SKM-1 treated with dmso at 0.1 percent for 144 hours (cell line): ENCODE results near the gene LSR.
"Not testable (repeated sequence)": the region's sequence is repeated elsewhere in the genome, so short reads cannot be mapped to it uniquely, and the experiment has no call there.

Experiments used
- DNase-seq: peaks from one replicate; lab custom pipeline; 2025; ENCODE audit not compliant: unreplicated experiment; lab: John Stamatoyannopoulos, UW

LSR gene

DNA sequence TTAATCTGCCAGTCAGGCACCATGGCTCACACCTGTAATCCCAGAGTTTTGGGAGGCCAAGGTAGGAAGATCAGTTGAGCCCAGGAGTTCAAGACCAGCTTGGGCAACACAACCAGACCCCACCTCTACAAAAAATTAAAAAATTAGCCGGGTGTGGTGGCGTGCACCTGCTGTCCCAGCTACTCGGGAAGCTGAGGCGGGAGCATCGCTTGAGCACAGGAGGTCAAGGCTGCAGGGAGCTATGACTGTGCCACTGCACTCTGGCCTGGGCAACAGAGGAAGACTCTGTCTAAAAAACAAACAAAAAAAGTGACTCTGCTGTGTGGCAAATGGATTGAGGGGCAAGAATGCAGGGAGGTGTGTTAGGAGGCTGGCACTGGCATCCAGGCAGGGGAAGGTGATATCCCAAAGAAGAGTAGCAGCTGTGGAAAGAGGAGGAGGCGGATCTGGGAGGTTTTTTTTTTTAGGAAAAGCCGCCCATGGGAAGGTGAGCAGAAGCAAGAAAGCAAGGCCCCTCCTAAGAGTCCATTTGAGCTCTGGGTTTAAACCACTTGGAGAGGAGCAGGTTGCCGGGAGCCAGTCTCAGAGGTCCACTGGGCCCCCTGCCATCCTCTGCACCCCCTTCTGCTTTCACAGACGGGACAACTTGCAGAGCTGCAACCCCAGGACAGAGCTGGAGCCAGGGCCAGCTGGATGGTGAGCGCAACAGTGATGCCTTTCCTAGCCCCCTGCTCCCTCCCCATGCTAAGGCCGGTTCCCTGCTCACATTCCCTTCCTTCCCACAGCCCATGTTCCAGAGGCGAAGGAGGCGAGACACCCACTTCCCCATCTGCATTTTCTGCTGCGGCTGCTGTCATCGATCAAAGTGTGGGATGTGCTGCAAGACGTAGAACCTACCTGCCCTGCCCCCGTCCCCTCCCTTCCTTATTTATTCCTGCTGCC, 35.6 kb downstream of the LSR start:
- DNase-seq: no peak

DNA sequence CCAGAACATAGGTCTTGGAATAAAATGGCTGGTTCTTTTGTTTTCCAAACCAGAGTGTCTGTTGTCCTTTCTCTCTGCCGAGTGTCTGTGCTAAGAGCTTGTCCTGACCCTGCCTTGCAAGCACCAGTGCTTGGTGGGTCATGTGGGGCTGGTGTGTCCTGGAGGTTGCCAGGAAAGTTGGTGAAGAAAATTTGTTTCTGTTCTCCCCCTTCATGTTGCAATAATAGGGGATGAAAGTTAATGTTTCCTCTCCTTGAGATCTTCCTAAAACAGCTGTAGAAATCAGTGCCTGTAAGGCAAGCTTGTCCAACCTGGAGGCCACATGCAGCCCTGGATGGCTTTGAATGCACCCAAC, 36.3 kb downstream of the LSR start:
- DNase-seq: no peak

DNA sequence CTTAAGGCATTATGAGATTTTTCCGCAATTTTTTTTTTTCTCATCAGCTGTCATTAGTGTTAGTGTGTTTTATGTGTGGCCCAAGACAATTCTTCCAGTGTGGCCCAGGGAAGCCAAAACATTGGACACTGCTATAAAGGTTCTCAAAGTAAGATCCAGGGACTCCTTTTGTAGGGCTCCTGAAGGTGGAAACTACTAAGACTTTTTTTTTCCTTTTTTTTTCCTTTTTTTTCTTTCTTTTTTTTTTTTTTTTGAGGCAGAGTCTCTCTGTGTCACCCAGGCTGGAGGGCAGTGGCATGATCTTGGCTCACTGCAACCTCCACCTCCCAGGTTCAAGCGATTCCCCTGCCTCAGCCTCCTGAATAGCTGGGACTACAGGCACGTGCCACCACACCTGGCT, 36.7 kb downstream of the LSR start:
- DNase-seq: not testable (repeated sequence)

DNA sequence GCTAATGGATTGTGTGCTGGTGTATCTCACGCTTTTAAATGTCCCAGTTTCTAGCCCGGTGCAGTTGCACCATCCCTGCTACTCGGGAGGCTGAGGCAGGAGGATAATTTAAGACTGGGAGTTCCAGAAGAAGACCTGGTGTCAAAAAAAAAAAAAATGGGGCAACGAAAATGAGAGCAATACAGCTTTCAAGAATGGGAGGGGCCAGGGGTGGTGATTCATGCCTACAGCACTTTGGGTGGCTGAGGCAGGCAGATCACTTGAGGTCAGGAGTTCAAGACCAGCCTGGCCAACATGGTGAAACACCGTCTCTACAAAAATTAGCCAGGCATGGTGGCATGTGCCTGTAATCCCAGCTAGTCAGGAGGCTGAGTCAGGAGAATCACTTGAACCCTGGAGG, 37.3 kb downstream of the LSR start:
- not testable (repeated sequence) for DNase-seq

DNA sequence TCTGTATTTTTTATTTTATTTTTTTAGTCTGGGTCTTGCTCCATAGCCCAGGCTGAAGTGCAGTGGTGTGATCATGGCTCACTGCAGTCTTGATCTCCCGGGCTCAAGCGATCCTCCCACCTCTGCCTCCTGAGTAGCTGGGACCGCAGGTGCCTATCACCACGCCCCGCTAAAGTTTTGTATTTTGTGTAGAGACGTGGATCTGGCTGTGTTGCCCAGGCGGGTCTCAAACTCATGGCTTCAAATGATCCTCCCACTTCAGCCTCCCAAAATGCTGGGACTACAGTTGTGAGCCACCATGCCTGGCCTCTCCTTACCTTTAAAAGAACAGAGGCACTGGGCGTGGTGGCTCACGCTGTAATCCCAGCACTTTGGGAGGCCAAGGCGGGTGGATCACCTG, 38.9 kb downstream of the LSR start:
- DNase-seq: no peak

DNA sequence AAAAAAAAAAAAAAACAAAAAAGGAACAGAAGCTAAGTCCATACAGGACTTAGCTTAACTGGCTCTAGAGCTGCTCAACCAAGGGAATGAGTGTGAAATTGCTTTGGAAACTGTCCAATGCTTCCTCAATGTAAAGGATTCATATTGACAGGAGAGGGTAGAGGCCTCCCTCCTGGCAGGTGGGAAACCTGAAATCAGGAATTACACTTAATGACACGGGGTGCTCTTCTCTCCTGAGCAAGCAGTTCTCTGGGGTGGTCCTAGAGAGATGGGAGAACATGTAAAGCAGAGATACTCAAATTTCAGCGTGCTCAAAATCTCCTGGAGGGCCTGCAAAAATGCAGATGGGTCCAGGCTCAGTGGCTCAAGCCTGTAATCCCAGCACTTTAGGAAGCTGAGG, 39.5 kb downstream of the LSR start:
- DNase-seq: no peak

DNA sequence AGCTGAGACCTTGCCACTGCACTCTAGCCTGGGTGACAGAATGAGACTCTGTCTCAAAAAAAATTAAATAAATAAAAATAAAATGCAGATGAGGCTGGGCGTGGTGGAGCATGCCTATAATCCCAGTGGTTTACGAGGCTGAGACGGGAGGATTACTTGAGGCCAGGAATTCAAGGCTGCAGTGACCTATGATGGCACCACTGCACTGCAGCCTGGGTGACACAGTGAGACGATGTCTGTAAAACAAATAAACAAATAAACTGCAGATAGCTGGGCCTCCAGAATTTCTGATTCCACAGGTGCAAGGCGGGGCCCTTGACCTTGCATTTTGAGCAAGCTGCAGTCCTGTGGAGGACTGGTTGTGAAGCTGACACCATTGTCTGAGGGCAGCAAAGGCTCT, 40.1 kb downstream of the LSR start:
- DNase-seq: no peak

DNA sequence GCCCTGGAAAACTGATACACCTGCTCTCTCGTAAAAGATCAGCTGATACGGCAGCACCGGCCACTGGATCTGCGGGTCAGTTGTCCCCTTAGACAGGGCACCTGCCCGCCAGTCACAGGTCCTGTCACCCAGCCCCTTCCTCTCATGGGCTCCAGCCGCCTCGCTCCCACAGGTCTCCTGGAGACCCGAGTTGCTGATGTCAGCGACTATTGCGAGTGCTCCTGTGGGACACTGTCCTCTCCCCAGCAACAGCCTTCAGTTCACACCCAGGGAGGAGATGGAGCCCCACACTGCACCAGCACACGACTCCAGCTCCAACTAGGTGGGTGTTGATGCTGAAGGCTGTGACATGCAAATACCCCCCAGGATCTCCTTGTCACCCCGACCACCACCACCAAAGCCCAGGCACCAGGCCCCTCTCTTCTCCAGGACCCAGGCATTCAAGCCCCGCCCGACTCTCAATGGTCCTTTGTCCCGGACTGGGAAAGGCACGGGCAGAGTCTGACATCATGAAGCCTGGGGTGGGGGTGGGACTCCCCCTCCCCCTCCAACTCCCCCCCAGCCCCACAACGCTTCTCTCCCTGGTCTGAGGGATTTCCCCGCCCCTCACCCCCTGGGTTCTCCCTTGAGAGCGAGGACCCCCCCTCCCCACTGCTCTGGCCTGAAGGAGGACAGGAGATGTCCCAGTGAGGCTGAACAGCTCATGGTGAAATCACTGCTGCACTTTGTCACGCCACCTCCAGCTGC, 41.8 kb downstream of the LSR start:
- no peak for DNase-seq

DNA sequence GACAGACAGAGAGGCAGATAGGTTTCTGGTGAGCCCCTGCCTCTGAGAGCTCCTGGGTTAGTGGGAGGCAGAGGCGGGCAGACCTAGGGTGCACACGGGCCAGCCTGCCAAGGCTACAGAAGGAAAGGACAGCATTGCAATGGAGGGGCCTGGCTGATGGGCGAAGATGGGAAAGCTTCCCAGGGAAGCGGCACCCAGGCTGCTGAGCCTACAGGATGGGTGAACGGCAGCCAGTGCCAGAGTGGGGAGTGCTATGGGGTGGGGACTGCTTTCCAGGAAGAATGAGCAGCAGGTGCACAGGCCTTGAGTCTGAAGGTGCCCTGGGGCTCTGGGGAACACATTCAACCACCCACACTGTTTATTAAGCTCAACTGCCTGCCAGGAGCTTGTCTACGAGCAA, 42.5 kb downstream of the LSR start:
- no peak for DNase-seq

DNA sequence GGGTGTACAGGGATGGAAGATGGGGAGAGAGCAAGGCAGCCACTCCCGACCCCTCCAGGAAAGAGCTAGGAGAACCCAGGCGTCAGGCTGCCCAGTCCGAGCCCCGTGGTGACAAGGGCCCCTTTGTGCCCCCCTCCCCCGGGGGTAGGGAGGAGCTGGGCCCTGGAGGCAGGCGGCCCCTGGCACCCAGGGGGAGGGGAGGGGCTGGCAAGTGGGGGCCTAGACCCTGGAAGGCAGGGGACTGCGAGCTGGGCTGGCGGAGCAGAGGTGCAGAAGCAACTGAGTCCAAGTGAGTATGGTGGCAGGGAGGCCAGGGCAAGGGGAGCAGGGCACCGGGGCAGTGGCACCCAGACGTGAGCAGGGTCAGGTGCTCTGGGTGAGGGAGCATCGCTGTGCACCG, 43.1 kb downstream of the LSR start, which contains the start of gene MAG:
Gene MAG (plus strand): TSS at position 246 of the 400 bp plus-strand sequence. CDS start 3,248 bp downstream, outside the sequence.
- DNase-seq: no peak

DNA sequence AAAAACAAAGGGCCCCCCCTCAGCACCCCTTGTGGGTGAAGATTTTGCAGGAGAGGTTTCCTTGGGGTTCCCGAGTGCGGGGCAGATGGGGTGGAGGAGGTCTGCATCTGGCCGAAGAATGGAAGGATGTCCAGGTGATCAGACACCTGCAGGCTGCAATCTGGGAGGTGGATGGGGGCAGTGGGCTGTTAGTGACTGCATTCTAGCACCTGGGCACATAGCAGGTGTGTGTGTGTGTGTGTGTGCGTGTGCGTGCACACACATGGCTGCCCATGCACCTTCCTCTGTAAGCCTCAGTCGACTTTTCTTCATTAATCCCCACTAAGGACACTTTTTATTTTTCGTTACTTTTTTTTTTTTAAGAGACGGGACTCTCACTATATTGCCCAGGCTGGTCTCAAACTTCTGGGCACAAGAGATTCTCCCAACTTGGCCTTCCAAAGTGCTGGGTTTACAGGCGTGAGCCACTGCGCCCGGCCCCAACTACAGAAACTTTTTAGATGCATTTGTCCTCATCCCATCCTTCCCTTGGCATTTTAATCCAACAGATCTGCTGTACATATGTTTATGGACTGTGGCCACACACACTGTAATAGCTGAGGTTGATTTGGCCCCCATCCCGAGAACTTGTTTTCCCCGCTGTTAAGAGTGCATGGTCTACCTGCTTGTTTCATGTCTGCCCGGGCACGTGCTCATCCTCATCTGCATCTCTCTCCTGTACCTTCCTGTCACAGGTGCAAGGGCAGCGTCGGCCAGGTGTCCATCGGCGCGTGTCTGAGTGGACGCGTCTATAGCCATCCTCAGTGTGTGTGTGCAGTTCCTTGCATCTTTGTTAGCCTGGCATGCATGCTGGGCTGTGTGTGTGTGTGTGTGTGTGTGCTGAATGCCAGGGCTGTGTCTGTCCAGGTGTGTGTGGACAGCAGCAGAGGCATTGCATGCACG, 43.9 kb downstream of the LSR start:
- no peak for DNase-seq

DNA sequence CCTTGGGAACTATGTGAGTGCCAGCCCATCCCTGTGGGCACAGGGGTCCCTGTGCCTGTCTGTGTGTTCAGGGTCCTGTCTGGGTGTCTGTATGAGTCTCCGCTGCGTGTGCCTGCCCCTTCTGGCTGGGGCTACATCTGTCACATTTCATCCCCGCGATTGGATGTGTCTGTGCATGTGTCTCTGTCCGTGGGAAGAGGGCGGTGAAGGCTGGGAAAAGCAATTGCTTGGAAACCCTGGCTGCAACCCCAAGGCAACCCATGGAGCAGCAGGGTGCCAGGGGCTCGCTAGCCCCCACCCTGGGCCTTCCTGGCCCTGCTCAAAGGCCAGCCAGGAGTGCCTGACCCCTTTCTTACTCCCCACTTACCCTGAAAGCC, 44.5 kb downstream of the LSR start:
- DNase-seq: no peak

DNA sequence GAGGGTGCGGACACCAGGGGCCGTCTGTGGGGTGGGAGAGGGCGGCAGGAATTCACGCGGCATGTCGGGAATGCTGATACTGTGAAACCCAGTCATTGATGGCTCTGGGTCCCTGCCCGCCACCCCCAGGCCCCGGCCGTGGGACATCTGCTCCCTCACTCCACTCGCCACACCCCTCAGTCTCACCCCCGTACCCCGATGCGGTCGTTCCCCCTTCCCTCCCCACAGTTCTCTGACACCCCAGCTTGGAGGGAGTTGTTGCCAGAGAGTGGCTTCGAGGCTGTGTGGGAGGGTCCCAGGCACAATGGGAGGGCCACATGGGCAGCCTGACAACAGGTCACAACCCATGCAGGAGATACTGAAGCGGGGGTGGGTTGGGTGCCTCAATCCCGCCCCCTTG, 45.0 kb downstream of the LSR start:
- no peak for DNase-seq

DNA sequence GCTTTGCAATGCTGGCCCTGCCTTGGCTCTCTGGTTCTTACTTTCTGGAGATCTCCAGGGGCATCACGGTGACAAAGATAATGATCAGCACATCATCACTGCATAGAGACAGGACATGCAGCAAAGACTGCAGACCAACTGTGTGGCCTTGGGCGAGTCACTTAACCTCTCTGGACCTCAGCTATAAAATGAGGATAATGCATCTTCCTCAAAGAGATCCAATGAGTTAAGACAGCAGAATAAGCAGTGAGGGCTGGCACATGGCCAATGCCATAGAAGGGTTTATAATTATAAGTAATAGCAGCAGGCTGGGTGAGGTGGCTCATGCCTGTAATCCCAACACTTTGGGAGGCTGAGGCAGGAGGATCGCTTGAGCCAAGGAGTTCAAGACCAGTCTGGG, 45.5 kb downstream of the LSR start:
- DNase-seq: no peak

DNA sequence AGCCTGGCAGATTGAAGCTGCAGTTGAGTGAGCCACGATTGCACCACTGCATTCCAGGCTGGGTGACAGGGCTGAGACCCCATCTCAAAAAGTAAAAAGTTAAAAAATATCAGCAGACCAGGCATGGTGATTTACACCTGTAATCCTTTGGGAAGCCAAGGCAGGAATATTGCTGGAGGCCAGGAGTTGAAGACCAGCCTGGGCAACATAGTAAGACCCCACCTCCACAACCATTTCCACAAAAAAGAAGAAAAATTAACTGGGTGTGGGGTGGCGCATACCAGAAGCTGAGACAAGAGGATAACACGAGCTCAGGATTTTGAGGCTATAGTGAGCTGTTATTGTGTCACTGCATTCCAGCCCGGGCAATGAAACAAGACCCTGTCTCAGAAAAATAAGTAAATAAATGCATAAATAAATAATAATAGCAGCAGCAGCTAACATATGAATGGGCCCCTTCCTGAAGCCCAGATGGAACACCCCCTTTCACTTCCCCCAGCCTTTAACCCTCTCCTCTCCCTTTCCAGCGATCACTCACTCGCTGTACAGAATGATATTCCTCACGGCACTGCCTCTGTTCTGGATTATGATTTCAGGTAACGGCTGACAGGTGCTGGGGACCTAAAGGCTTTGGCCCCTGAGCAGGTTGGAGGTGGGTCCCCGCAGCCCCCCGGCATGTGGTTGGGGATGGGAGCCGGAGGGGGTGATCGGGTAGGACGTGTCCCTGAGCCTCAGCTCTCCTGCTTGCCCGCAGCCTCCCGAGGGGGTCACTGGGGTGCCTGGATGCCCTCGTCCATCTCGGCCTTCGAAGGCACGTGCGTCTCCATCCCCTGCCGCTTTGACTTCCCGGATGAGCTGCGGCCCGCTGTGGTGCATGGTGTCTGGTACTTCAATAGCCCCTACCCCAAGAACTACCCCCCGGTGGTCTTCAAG, 46.3 kb downstream of the LSR start:
- no peak for DNase-seq

DNA sequence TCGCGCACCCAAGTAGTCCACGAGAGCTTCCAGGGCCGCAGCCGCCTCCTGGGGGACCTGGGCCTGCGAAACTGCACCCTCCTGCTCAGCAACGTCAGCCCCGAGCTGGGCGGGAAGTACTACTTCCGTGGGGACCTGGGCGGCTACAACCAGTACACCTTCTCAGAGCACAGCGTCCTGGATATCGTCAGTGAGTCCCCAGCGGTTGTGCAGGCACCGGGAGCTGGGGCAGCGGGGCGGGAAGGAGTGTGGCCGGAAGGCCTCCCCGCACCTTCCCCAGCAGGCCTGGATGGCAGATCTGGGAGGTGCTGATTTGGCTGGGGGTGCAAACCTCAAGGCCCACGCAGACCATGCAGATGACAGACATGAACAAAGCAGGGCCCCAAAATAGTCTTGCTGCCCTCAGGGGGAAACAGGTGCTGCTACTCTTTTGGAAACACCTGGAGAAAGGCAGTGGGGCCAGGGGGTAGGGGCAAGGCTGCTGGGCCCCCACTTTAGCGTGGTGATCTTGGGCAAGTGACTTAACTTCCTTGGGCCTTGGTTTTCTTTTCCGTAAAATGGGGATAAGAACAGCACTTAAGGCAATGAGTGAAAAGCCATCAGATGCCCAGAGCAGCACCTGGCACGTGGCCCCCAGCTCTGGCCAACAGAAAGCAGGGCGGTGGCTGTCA, 47.1 kb downstream of the LSR start:
- DNase-seq: no peak

DNA sequence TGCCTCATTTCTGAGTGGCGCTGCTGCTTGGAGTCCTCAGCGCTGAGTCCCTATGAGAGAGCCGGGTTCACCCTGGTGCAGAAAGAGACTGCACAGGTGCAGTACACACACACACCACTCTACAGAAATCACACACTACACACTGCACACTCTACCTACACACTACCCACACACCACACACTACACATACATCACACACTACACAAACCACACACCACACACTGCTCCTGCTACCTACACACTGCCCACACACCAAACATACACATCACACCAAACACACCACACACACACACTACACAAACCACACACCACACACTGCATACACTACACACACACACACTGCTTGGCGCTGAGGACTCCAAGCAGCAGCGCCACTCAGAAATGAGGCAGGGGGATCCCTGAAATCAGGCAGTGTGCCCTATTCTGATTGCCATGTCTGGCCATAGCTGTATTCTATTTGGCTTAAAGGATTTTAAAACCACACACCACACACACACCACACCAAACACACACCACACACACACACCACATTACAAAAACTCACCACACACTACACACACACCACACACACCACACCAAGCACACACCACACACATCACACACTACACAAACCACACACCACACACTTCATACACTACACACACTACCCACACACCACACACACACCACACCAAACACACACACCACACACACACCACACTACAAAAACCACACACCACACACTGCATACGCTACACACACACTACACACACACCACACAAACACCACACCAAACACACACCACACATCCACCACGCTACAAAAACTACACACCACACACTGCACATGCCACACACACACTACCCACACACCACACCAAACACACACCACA, 48.1 kb downstream of the LSR start:
- DNase-seq: no peak

DNA sequence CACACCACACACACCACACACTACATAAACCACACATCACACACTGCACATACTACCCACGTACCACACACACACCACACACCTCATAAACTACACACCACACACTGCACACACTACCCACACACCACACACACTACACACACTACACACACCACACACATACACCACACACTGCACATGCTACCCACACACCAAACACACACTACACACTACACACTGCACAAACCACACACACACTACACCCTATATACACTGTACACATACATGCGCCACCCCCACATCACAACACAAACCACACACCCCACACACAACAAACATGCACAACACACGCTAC, 48.7 kb downstream of the LSR start:
- no peak for DNase-seq

DNA sequence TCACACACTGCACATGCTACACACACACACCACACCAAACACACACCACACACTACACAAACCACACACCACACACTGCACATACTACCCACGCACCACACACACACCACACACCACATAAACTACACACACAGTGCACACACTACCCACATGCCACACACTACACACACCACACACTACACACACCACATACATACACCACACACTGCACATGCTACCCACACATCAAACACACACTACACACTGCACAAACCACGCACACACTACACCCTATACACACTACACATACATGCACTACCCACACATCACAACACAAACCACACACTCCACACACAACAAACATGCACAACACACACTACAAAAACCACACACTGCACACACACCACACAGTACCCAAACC, 49.1 kb downstream of the LSR start:
- no peak for DNase-seq
